ENCODE data around the gene SNX6.
"Not testable (repeated sequence)": the region's sequence is repeated elsewhere in the genome, so short reads cannot be mapped to it uniquely, and the experiment has no call there.

The SNX6 gene

GRCh38 chr14:34520304-34520970, 109.5 kb downstream of the SNX6 start:
- not testable (repeated sequence) for FAIRE-seq

All from A204.1 (cell line).